ENCODE data around the gene POP7. TPM values are rescaled to one million over a fixed set of nuclear protein-coding genes. Genes with fewer than 3 reads are reported as not detected.

Gene POP7
- total RNA-seq, 1 experiment from 2014 or later, result 29.7 TPM

GRCh38 chr7:100671353-100672327, 34.3 kb upstream of the POP7 start:
- no peaks in the 10 kb centered on the region for H3K9me2 ChIP-seq (replicated peaks; ENCODE audit: insufficient read depth, low read length)
- H3K36me3 ChIP-seq (ENCODE audit: insufficient read depth, low read length), result no peaks in the 10 kb centered on the region
- H3K4me2 ChIP-seq (ENCODE audit: low read depth, low read length, poor library complexity, severe bottlenecking), result no peak overlapping the region
- H3K79me2 ChIP-seq (ENCODE audit: low read length), result peaks cover 17% of the 10 kb centered on the region
- no peak overlapping the region for H3K4me3 ChIP-seq (ENCODE audit: low read length)
- no peak overlapping the region for H3K27ac ChIP-seq (ENCODE audit: low read length)
- peaks cover 7% of the 10 kb centered on the region for H3K4me1 ChIP-seq (ENCODE audit: low read length)
- no peak overlapping the region for H2AFZ ChIP-seq (ENCODE audit: low read length)
- no peaks in the 10 kb centered on the region for H3K27me3 ChIP-seq (ENCODE audit: low read length)
- H3K9ac ChIP-seq (ENCODE audit: low read length), result no peak overlapping the region
- no peaks in the 10 kb centered on the region for H3K9me3 ChIP-seq (ENCODE audit: low read length)
- peaks cover 4% of the 10 kb centered on the region; the same call in 1 of the 2 replicates for H4K20me1 ChIP-seq (ENCODE audit: insufficient read depth, low read depth, low read length)
- DNase-seq, result no peak

- no peaks in the 10 kb centered on the region for H3K9me3 ChIP-seq (ENCODE audit: low read length)
- H3K79me2 ChIP-seq (ENCODE audit: low read length), result peaks cover 17% of the 10 kb centered on the region
- peak within 1 kb of the TSS; percentile 100 for H3K4me3 ChIP-seq (ENCODE audit: low read length)
- peaks cover 9% of the 10 kb centered on the region for H3K4me1 ChIP-seq (ENCODE audit: low read length)
- H4K20me1 ChIP-seq (ENCODE audit: insufficient read depth, low read depth, low read length), result peaks cover 4% of the 10 kb centered on the region; the same call in 1 of the 2 replicates
- H3K9me2 ChIP-seq (replicated peaks; ENCODE audit: insufficient read depth, low read length), result no peaks in the 10 kb centered on the region
- H3K36me3 ChIP-seq (ENCODE audit: insufficient read depth, low read length), result 0 out of 2 replicates have a peak, but pooled peaks cover 2% of the 10 kb centered on the region
- peak within 1 kb of the TSS; percentile 91 for H3K4me2 ChIP-seq (ENCODE audit: low read depth, low read length, poor library complexity, severe bottlenecking)
- H3K27ac ChIP-seq (ENCODE audit: low read length), result peak within 1 kb of the TSS; percentile 89
- peak; percentile 98 for DNase-seq
- H3K9ac ChIP-seq (ENCODE audit: low read length), result peak within 1 kb of the TSS; percentile 100
- H2AFZ ChIP-seq (ENCODE audit: low read length), result no peak within 1 kb of the TSS
- no peaks in the 10 kb centered on the region for H3K27me3 ChIP-seq (ENCODE audit: low read length)
Observed at GRCh38 chr7:100673302-100673941, 32.5 kb upstream of the POP7 start, which contains the start of gene GNB2. Gene GNB2, plus strand, starts transcription at chr7:100673740. Its CDS starts 2,526 bp downstream, at chr7:100676266.

- no peaks in the 10 kb centered on the region for H3K9me3 ChIP-seq (ENCODE audit: low read length)
- peaks cover 4% of the 10 kb centered on the region; the same call in 1 of the 2 replicates for H4K20me1 ChIP-seq (ENCODE audit: insufficient read depth, low read depth, low read length)
- H3K9ac ChIP-seq (ENCODE audit: low read length), result peak overlapping the region; percentile 100
- H3K9me2 ChIP-seq (replicated peaks; ENCODE audit: insufficient read depth, low read length), result no peaks in the 10 kb centered on the region
- H2AFZ ChIP-seq (ENCODE audit: low read length), result no peak overlapping the region
- H3K27me3 ChIP-seq (ENCODE audit: low read length), result no peaks in the 10 kb centered on the region
- peak overlapping the region; percentile 91 for H3K4me2 ChIP-seq (ENCODE audit: low read depth, low read length, poor library complexity, severe bottlenecking)
- 0 out of 2 replicates have a peak, but pooled peaks cover 3% of the 10 kb centered on the region for H3K36me3 ChIP-seq (ENCODE audit: insufficient read depth, low read length)
- H3K4me1 ChIP-seq (ENCODE audit: low read length), result peaks cover 9% of the 10 kb centered on the region
- peak; percentile 81 for DNase-seq
- H3K4me3 ChIP-seq (ENCODE audit: low read length), result peak overlapping the region; percentile 100
- H3K79me2 ChIP-seq (ENCODE audit: low read length), result peaks cover 17% of the 10 kb centered on the region
- peak overlapping the region; percentile 89 for H3K27ac ChIP-seq (ENCODE audit: low read length)
Observed at GRCh38 chr7:100673942-100674410, 31.9 kb upstream of the POP7 start.

- H3K9me3 ChIP-seq (ENCODE audit: low read length), result no peaks in the 10 kb centered on the region
- no peak overlapping the region for H2AFZ ChIP-seq (ENCODE audit: low read length)
- peak overlapping the region; percentile 100 for H3K4me3 ChIP-seq (ENCODE audit: low read length)
- peaks cover 4% of the 10 kb centered on the region; the same call in 1 of the 2 replicates for H4K20me1 ChIP-seq (ENCODE audit: insufficient read depth, low read depth, low read length)
- peak overlapping the region; percentile 100 for H3K9ac ChIP-seq (ENCODE audit: low read length)
- peak overlapping the region; percentile 89 for H3K27ac ChIP-seq (ENCODE audit: low read length)
- peak overlapping the region; percentile 91 for H3K4me2 ChIP-seq (ENCODE audit: low read depth, low read length, poor library complexity, severe bottlenecking)
- peak; percentile 78 for DNase-seq
- peaks cover 8% of the 10 kb centered on the region; the same call in 1 of the 2 replicates for H3K36me3 ChIP-seq (ENCODE audit: insufficient read depth, low read length)
- H3K79me2 ChIP-seq (ENCODE audit: low read length), result peaks cover 17% of the 10 kb centered on the region
- H3K9me2 ChIP-seq (replicated peaks; ENCODE audit: insufficient read depth, low read length), result no peaks in the 10 kb centered on the region
- peaks cover 9% of the 10 kb centered on the region for H3K4me1 ChIP-seq (ENCODE audit: low read length)
- H3K27me3 ChIP-seq (ENCODE audit: low read length), result no peaks in the 10 kb centered on the region
Observed at GRCh38 chr7:100674411-100675104, 31.4 kb upstream of the POP7 start.

GRCh38 chr7:100675105-100675451, 30.8 kb upstream of the POP7 start:
- Histone ChIP-seq H3K9ac (ENCODE audit: low read length) (peak overlapping the region; percentile 100), H3K36me3 (ENCODE audit: insufficient read depth, low read length) (peaks cover 9% of the 10 kb centered on the region; the same call in 1 of the 2 replicates), H3K4me2 (ENCODE audit: low read depth, low read length, poor library complexity, severe bottlenecking) (peak overlapping the region; percentile 91), H3K9me3 (ENCODE audit: low read length) (no peaks in the 10 kb centered on the region), H4K20me1 (ENCODE audit: insufficient read depth, low read depth, low read length) (peaks cover 4% of the 10 kb centered on the region; the same call in 1 of the 2 replicates), H3K4me1 (ENCODE audit: low read length) (peaks cover 9% of the 10 kb centered on the region), H3K27me3 (ENCODE audit: low read length) (no peaks in the 10 kb centered on the region), H3K27ac (ENCODE audit: low read length) (peak overlapping the region; percentile 89), H2AFZ (ENCODE audit: low read length) (no peak overlapping the region), H3K9me2 (replicated peaks; ENCODE audit: insufficient read depth, low read length) (no peaks in the 10 kb centered on the region), H3K4me3 (ENCODE audit: low read length) (peak overlapping the region; percentile 100), H3K79me2 (ENCODE audit: low read length) (peaks cover 17% of the 10 kb centered on the region)
- peak; percentile 64 for DNase-seq

- H3K27ac ChIP-seq (ENCODE audit: low read length), result peak overlapping the region; percentile 89
- no peaks in the 10 kb centered on the region for H3K27me3 ChIP-seq (ENCODE audit: low read length)
- peaks cover 17% of the 10 kb centered on the region for H3K79me2 ChIP-seq (ENCODE audit: low read length)
- H2AFZ ChIP-seq (ENCODE audit: low read length), result no peak overlapping the region
- peak; percentile 97 for DNase-seq
- H4K20me1 ChIP-seq (ENCODE audit: insufficient read depth, low read depth, low read length), result peaks cover 4% of the 10 kb centered on the region; the same call in 1 of the 2 replicates
- H3K4me1 ChIP-seq (ENCODE audit: low read length), result peaks cover 9% of the 10 kb centered on the region
- H3K9me2 ChIP-seq (replicated peaks; ENCODE audit: insufficient read depth, low read length), result no peaks in the 10 kb centered on the region
- H3K4me2 ChIP-seq (ENCODE audit: low read depth, low read length, poor library complexity, severe bottlenecking), result peak overlapping the region; percentile 91
- H3K4me3 ChIP-seq (ENCODE audit: low read length), result peak overlapping the region; percentile 100
- peaks cover 9% of the 10 kb centered on the region; the same call in 1 of the 2 replicates for H3K36me3 ChIP-seq (ENCODE audit: insufficient read depth, low read length)
- H3K9ac ChIP-seq (ENCODE audit: low read length), result peak overlapping the region; percentile 100
- H3K9me3 ChIP-seq (ENCODE audit: low read length), result no peaks in the 10 kb centered on the region
Observed at GRCh38 chr7:100675581-100676350, 30.2 kb upstream of the POP7 start.

Measured in Karpas-422 (cell line).